GM19467 (cell line): ENCODE measurements around the gene CDH4.
"Not testable (repeated sequence)": the region's sequence is repeated elsewhere in the genome, so short reads cannot be mapped to it uniquely, and the experiment has no call there.

ENCODE experiments used
- ATAC-seq: cut with Tn5 transposase; IDR thresholded peaks from one replicate; pipeline ENCODE4 v1.9.1; 2021; ENCODE audit warnings: mild to moderate bottlenecking, moderate library complexity; ENCODE audit not compliant: unreplicated experiment

Gene CDH4

GRCh38 chr20:61253640-61254511 lies 1.8 kb downstream of the CDH4 start:
- ATAC-seq, result no peak

- ATAC-seq, result no peak
Measured at GRCh38 chr20:61254881-61255626, 3.0 kb downstream of the CDH4 start.

- no peak for ATAC-seq
Measured at GRCh38 chr20:61256365-61256764, 4.3 kb downstream of the CDH4 start.

GRCh38 chr20:61256824-61257223 lies 4.8 kb downstream of the CDH4 start:
- no peak for ATAC-seq

- ATAC-seq, result no peak
Measured at GRCh38 chr20:61257611-61258010, 5.5 kb downstream of the CDH4 start.

- ATAC-seq, result no peak
Measured at GRCh38 chr20:61259741-61260140, 7.7 kb downstream of the CDH4 start.

- ATAC-seq, result no peak
Measured at GRCh38 chr20:61260905-61261304, 8.8 kb downstream of the CDH4 start.

- ATAC-seq, result no peak
Measured at GRCh38 chr20:61262036-61262435, 10.0 kb downstream of the CDH4 start.

GRCh38 chr20:61262514-61262913 lies 10.5 kb downstream of the CDH4 start:
- ATAC-seq, result no peak

GRCh38 chr20:61263084-61263695 lies 11.1 kb downstream of the CDH4 start:
- no peak for ATAC-seq

- ATAC-seq, result no peak
Measured at GRCh38 chr20:61263938-61264337, 11.9 kb downstream of the CDH4 start.

GRCh38 chr20:61267241-61267640 lies 15.2 kb downstream of the CDH4 start:
- no peak for ATAC-seq

GRCh38 chr20:61268024-61268423 lies 16.0 kb downstream of the CDH4 start:
- ATAC-seq, result no peak

GRCh38 chr20:61271312-61272231 lies 19.5 kb downstream of the CDH4 start:
- ATAC-seq, result no peak

- not testable (repeated sequence) for ATAC-seq
Measured at GRCh38 chr20:61273024-61273423, 21.0 kb downstream of the CDH4 start.

- ATAC-seq, result not testable (repeated sequence)
Measured at GRCh38 chr20:61273666-61274065, 21.6 kb downstream of the CDH4 start.

GRCh38 chr20:61274326-61274725 lies 22.3 kb downstream of the CDH4 start:
- ATAC-seq, result no peak

GRCh38 chr20:61278296-61278695 lies 26.2 kb downstream of the CDH4 start:
- ATAC-seq, result no peak

GRCh38 chr20:61279621-61280150 lies 27.6 kb downstream of the CDH4 start:
- ATAC-seq, result no peak

- no peak for ATAC-seq
Measured at GRCh38 chr20:61280217-61280980, 28.3 kb downstream of the CDH4 start.
